Parathyroid adenoma (tissue), 2 donors: Measurements from ENCODE around the gene OR11A1.

Source experiments
- H2AFZ ChIP-seq: fragments of 300-600 bp; sonication (generic); one replicate; pipeline ENCODE4 v1.7.0; 2017; ENCODE audit warnings: antibody characterized with exemption, mild to moderate bottlenecking
- H3K27ac ChIP-seq: fragments of 300-600 bp; sonication (generic); one replicate; pipeline ENCODE4 v1.7.0; 2017
- H3K27me3 ChIP-seq: fragments of 300-600 bp; sonication (generic); one replicate; pipeline ENCODE4 v1.7.0; 2017; ENCODE audit warnings: low read length; ENCODE audit not compliant: control insufficient read depth, insufficient read depth
- H3K36me3 ChIP-seq: fragments of 300-600 bp; sonication (generic); one replicate; pipeline ENCODE4 v1.7.0; 2017; ENCODE audit warnings: low read length; ENCODE audit not compliant: control insufficient read depth, insufficient read depth
- H3K4me1 ChIP-seq: fragments of 300-600 bp; sonication (generic); one replicate; pipeline ENCODE4 v1.7.0; 2017; ENCODE audit warnings: control low read depth
- H3K4me2 ChIP-seq: fragments of 300-600 bp; sonication (generic); one replicate; pipeline ENCODE4 v1.7.0; 2017; ENCODE audit warnings: low read length
- H3K4me3 ChIP-seq: fragments of 300-600 bp; sonication (generic); one replicate; pipeline ENCODE4 v1.7.0; 2017; ENCODE audit warnings: low read depth, low read length
- H3K79me2 ChIP-seq: fragments of 300-600 bp; sonication (generic); one replicate; pipeline ENCODE4 v1.7.0; 2017; ENCODE audit warnings: control low read depth
- H3K9ac ChIP-seq: fragments of 300-600 bp; sonication (generic); one replicate; pipeline ENCODE4 v1.7.0; 2017; ENCODE audit warnings: mild to moderate bottlenecking
- H3K9me3 ChIP-seq: fragments of 300-600 bp; sonication (generic); one replicate; pipeline ENCODE4 v1.7.0; 2017; ENCODE audit warnings: low read length; ENCODE audit not compliant: control insufficient read depth
- TF ChIP-seq, protein P1 (sequence below): fragments of 300-600 bp; sonication (generic); IDR thresholded peaks from one replicate; pipeline ENCODE4 v1.7.0; 2017; ENCODE audit warnings: antibody characterized with exemption, mild to moderate bottlenecking
- donor health status: primary hyperparathyroidism.

Gene OR11A1

GRCh38 chr6:29490552-29490951, 33.7 kb upstream of the OR11A1 start:
- TF ChIP-seq, protein P1, sequence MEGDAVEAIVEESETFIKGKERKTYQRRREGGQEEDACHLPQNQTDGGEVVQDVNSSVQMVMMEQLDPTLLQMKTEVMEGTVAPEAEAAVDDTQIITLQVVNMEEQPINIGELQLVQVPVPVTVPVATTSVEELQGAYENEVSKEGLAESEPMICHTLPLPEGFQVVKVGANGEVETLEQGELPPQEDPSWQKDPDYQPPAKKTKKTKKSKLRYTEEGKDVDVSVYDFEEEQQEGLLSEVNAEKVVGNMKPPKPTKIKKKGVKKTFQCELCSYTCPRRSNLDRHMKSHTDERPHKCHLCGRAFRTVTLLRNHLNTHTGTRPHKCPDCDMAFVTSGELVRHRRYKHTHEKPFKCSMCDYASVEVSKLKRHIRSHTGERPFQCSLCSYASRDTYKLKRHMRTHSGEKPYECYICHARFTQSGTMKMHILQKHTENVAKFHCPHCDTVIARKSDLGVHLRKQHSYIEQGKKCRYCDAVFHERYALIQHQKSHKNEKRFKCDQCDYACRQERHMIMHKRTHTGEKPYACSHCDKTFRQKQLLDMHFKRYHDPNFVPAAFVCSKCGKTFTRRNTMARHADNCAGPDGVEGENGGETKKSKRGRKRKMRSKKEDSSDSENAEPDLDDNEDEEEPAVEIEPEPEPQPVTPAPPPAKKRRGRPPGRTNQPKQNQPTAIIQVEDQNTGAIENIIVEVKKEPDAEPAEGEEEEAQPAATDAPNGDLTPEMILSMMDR: no peak
- Histone ChIP-seq H3K79me2 (no peaks in the 10 kb centered on the region), H3K4me1 (no peaks in the 10 kb centered on the region)

GRCh38 chr6:29490055-29490454, 33.2 kb upstream of the OR11A1 start:
- TF ChIP-seq, protein P1: no peak
- Histone ChIP-seq H3K4me1 (no peaks in the 10 kb centered on the region), H3K27me3 (no peaks in the 10 kb centered on the region), H3K36me3 (no peaks in the 10 kb centered on the region), H3K27ac (no peak overlapping the region), H3K79me2 (no peaks in the 10 kb centered on the region), H3K4me2 (no peak overlapping the region), H3K9ac (no peak overlapping the region), H3K4me3 (no peak overlapping the region), H2AFZ (no peak overlapping the region), H3K9me3 (no peaks in the 10 kb centered on the region)

More at GRCh38 chr6:29490552-29490951, 33.7 kb upstream of the OR11A1 start:
- Histone ChIP-seq H3K9me3 (no peaks in the 10 kb centered on the region), H3K4me3 (no peak overlapping the region), H2AFZ (no peak overlapping the region), H3K27ac (no peak overlapping the region), H3K36me3 (no peaks in the 10 kb centered on the region), H3K9ac (no peak overlapping the region), H3K27me3 (no peaks in the 10 kb centered on the region), H3K4me2 (no peak overlapping the region)

- TF ChIP-seq, protein P1: no peak
- Histone ChIP-seq H3K79me2 (no peaks in the 10 kb centered on the region), H3K4me3 (no peak overlapping the region), H3K4me2 (no peak overlapping the region), H3K27me3 (no peaks in the 10 kb centered on the region), H3K4me1 (no peaks in the 10 kb centered on the region), H3K27ac (no peak overlapping the region), H2AFZ (no peak overlapping the region), H3K9ac (no peak overlapping the region), H3K36me3 (no peaks in the 10 kb centered on the region), H3K9me3 (no peaks in the 10 kb centered on the region)
Observed at GRCh38 chr6:29489286-29489685, 32.4 kb upstream of the OR11A1 start.

GRCh38 chr6:29488874-29489273, 32.0 kb upstream of the OR11A1 start:
- TF ChIP-seq, protein P1: no peak
- Histone ChIP-seq H3K4me1 (no peaks in the 10 kb centered on the region), H3K36me3 (no peaks in the 10 kb centered on the region), H3K27ac (no peak overlapping the region), H3K9me3 (no peaks in the 10 kb centered on the region), H2AFZ (no peak overlapping the region), H3K4me3 (no peak overlapping the region), H3K27me3 (no peaks in the 10 kb centered on the region), H3K9ac (no peak overlapping the region), H3K4me2 (no peak overlapping the region), H3K79me2 (no peaks in the 10 kb centered on the region)

DNA sequence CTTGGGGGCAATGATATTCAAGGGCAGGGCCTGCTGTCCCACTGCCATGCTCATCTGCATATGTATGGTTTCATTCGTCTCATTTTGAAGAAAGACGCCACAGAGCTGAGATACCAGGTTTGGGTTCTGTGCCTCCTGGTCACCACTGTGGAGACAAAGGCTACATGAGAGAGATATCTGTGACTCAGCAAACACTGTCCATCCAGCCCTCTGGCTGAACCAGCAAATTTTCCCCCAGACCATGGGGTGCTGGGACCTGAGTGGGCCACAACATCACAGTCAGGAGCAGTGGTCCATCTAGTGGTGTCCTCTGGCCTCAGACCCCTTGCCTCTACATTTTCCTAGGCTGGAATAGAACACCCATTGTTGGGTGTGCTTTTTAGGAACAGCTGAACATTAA, 30.8 kb upstream of the OR11A1 start, which contains the start of gene MAS1L:
TSS of gene MAS1L (minus strand) at position 297 of the 400 bp plus-strand sequence. CDS start at position 243, 54 bp downstream.
- H2AFZ ChIP-seq: no peak within 1 kb of the TSS
- H3K36me3 ChIP-seq: no peaks in the 10 kb centered on the region
- H3K4me2 ChIP-seq: no peak within 1 kb of the TSS
- no peak within 1 kb of the TSS for H3K27ac ChIP-seq
- H3K79me2 ChIP-seq: no peaks in the 10 kb centered on the region
- no peak within 1 kb of the TSS for H3K4me3 ChIP-seq
- no peaks in the 10 kb centered on the region for H3K27me3 ChIP-seq
- TF ChIP-seq, protein P1: no peak
- no peaks in the 10 kb centered on the region for H3K4me1 ChIP-seq
- no peak within 1 kb of the TSS for H3K9ac ChIP-seq
- H3K9me3 ChIP-seq: no peaks in the 10 kb centered on the region
